Adipocyte (in vitro differentiated cells): ENCODE measurements around the gene NT5C3B.

Experiments
- DNase-seq: peaks from one replicate; pipeline ENCODE4 v3.0.0-alpha.2; 2015; ENCODE audit warnings: low read depth
- H3K27me3 ChIP-seq: replicated peaks from 2 replicates; pipeline ENCODE4 v1.7.0; 2013; ENCODE audit warnings: mild to moderate bottlenecking, low read length, moderate library complexity; ENCODE audit not compliant: control insufficient read depth, insufficient read depth
- H3K36me3 ChIP-seq: 2 replicates; pipeline ENCODE4 v1.7.0; 2013; ENCODE audit warnings: low read length, mild to moderate bottlenecking, moderate library complexity; ENCODE audit not compliant: control insufficient read depth, insufficient read depth, severe bottlenecking
- H3K4me1 ChIP-seq: 2 replicates; pipeline ENCODE4 v1.7.0; 2013; ENCODE audit warnings: mild to moderate bottlenecking, low read length, moderate library complexity; ENCODE audit not compliant: control insufficient read depth, insufficient read depth
- H3K4me3 ChIP-seq: 2 replicates; pipeline ENCODE4 v1.7.0; 2013; ENCODE audit warnings: mild to moderate bottlenecking, low read length, moderate library complexity
- H3K9ac ChIP-seq: 2 replicates; pipeline ENCODE4 v1.7.0; 2013; ENCODE audit warnings: mild to moderate bottlenecking, low read length, moderate library complexity
- H3K9me3 ChIP-seq: 2 replicates; pipeline ENCODE4 v1.7.0; 2013; ENCODE audit warnings: mild to moderate bottlenecking, low read length, moderate library complexity; ENCODE audit not compliant: control insufficient read depth

NT5C3B gene

DNA sequence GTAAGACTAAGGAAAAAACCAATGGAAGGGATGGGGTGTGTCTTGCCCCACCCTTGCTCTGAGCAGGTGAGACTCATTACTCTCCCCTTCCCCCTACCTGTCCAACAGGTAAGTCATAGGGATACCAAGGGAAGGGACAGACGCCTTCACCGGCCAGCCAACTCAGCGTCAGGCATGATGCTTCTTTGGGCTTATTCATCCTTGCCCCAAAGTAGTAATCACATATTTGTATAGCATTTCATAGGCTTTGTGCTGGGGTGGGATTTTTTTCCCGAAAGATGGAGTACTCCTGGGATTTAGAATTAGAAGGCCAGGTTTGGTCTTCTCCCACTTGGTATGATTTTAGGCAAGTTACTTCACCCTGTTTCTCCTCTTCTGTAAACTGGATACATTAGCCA, 49.0 kb downstream of the NT5C3B start:
- H3K9me3 ChIP-seq, result no peaks in the 10 kb centered on the region
- no peaks in the 10 kb centered on the region for H3K36me3 ChIP-seq
- H3K4me3 ChIP-seq, result no peak overlapping the region
- peaks cover 7% of the 10 kb centered on the region for H3K4me1 ChIP-seq
- no peak overlapping the region for H3K9ac ChIP-seq
- H3K27me3 ChIP-seq, result peaks cover 15% of the 10 kb centered on the region
- DNase-seq, result no peak

- DNase-seq, result peak; percentile 96
- Histone ChIP-seq H3K36me3 (no peaks in the 10 kb centered on the region), H3K27me3 (peaks cover 17% of the 10 kb centered on the region), H3K4me1 (peaks cover 7% of the 10 kb centered on the region), H3K4me3 (peak within 1 kb of the TSS; percentile 71), H3K9me3 (no peaks in the 10 kb centered on the region), H3K9ac (peak within 1 kb of the TSS; percentile 25)
Observed at GRCh38 chr17:41786227-41787020, 49.6 kb downstream of the NT5C3B start, which contains the start of gene JUP. Gene JUP, minus strand, starts transcription at chr17:41786711. Its CDS starts 14,857 bp downstream, at chr17:41771854.

DNA sequence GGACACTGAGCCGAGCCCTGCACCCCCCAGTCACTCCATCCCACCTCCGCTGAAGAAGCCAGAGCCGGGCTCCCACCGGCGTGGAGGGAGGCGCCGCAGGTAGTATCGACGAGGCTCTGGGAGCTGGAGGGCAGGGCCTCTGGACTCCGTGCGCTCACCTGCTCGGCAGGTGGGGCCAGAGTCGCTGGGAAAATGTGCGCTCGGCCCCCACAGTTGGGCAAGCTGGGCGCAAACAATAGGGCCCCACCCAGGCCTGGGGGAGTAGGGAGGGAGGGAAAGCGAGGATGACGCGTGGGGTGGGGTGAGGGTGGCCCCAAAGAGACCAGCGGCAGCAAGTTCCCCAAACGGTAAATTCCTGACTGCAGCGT, 50.2 kb downstream of the NT5C3B start:
- Histone ChIP-seq H3K9ac (peak overlapping the region; percentile 25), H3K36me3 (no peaks in the 10 kb centered on the region), H3K4me1 (peaks cover 7% of the 10 kb centered on the region), H3K27me3 (peaks cover 17% of the 10 kb centered on the region), H3K9me3 (no peaks in the 10 kb centered on the region), H3K4me3 (peak overlapping the region; percentile 71)
- DNase-seq, result no peak

DNA sequence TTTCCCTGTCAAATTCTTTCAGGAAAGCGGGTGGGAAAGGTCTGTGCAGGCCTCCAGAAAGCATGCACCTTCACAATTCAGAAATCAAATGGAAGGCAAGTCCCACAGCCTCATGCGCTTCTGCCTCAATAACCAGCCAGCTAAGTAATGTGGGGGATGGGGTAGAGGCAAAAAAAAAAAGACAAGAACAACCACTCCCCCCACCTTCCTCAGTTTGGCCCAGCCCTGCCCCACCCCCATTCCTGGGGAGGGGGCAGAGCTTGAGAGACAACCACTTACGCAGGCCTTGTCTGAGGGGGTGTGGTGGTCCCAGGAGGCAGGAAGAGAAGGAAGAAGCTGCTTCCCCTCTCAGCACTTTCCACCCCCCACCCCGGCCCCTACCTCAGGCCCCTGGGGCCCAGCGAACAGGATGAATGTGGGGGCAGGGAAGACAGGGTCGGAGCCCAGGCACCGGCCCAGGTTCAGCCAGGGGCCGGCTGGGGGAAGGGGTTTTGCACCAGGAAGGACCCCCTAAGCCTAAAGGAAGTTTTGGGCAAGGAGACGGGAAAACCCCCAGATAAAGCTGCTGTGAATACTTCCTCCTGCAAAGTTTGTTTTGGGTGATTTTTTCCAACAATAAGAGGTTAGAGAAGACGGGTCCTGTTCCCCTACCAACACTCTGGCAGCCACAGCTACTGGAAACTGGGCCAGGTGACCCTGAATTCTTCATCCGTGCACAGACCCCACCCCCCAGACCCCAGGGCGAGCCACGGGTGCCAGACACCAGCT, 50.8 kb downstream of the NT5C3B start:
- DNase-seq, result no peak
- Histone ChIP-seq H3K4me3 (no peak overlapping the region), H3K36me3 (no peaks in the 10 kb centered on the region), H3K4me1 (peaks cover 7% of the 10 kb centered on the region), H3K9ac (no peak overlapping the region), H3K27me3 (peaks cover 17% of the 10 kb centered on the region), H3K9me3 (no peaks in the 10 kb centered on the region)

GRCh38 chr17:41784207-41784744, 51.8 kb downstream of the NT5C3B start:
- Histone ChIP-seq H3K27me3 (peaks cover 17% of the 10 kb centered on the region), H3K9me3 (no peaks in the 10 kb centered on the region), H3K4me1 (peaks cover 7% of the 10 kb centered on the region), H3K4me3 (no peak overlapping the region), H3K9ac (no peak overlapping the region), H3K36me3 (no peaks in the 10 kb centered on the region)
- no peak for DNase-seq

DNA sequence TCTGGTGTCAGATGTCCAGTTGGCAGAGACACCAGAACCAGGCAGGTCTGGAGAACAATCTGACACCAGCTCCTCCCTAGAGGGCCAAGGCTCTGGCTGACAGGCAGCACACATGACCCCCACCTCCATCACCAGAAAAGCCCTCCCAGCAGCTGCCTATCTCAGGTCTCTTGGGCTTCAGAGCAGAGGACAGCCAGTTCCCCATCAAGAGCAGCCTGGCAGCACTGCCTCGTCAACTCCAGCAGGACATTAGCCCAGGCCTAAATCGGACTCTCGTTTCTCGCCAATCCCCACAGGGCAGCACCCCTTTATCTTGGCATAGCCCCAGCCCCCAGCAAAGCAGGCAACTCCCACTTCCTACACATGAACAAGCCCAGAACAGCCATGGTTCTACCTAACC, 53.9 kb downstream of the NT5C3B start:
- H3K4me1 ChIP-seq, result peaks cover 14% of the 10 kb centered on the region
- H3K9me3 ChIP-seq, result no peaks in the 10 kb centered on the region
- H3K4me3 ChIP-seq, result no peak overlapping the region
- no peak overlapping the region for H3K9ac ChIP-seq
- DNase-seq, result no peak
- no peaks in the 10 kb centered on the region for H3K36me3 ChIP-seq
- peaks cover 17% of the 10 kb centered on the region for H3K27me3 ChIP-seq

DNA sequence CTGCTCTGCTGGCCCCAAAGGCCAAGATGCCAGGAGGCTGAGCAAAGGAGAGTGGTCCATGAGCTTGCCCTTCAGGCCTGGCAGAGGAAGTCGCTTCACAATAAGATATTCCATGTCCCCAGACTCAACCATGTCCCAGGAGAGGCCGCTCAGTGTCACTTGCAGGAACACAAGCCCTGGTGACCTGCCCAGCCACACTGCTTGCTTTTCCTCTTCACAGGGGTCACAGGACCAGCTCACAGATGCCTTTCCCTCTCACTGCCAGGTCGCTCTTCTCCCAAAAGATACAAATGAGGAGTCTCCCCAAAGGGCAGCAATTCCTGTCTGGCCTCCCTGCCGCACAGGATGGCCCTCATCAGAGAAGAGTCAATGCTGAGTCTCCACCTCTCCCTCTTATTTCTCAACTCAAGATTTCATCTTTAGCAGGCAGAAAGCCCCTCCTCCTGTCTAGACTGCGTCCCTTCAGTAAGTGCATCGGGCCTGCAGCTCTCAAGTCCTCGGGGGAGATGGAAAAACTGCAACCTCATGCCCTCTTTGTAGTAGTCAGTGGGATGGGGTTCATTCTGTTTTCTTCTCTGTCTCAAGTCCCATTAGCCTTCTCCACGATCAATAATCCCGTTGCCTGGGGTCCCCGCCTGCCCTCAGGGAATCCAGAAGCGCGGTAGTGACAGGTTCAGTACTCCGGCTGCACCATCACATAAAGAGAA, 54.5 kb downstream of the NT5C3B start:
- H3K9ac ChIP-seq, result no peak overlapping the region
- H3K36me3 ChIP-seq, result no peaks in the 10 kb centered on the region
- H3K4me1 ChIP-seq, result peaks cover 16% of the 10 kb centered on the region
- H3K9me3 ChIP-seq, result no peaks in the 10 kb centered on the region
- no peak for DNase-seq
- no peak overlapping the region for H3K4me3 ChIP-seq
- H3K27me3 ChIP-seq, result peaks cover 17% of the 10 kb centered on the region

- no peak for DNase-seq
- Histone ChIP-seq H3K27me3 (peaks cover 5% of the 10 kb centered on the region), H3K9ac (no peak overlapping the region), H3K4me1 (peaks cover 9% of the 10 kb centered on the region), H3K9me3 (no peaks in the 10 kb centered on the region), H3K4me3 (no peak overlapping the region), H3K36me3 (no peaks in the 10 kb centered on the region)
Observed at GRCh38 chr17:41779954-41780353, 56.1 kb downstream of the NT5C3B start.

- Histone ChIP-seq H3K9ac (no peak overlapping the region), H3K36me3 (no peaks in the 10 kb centered on the region), H3K4me1 (peaks cover 9% of the 10 kb centered on the region), H3K4me3 (no peak overlapping the region), H3K27me3 (peaks cover 10% of the 10 kb centered on the region), H3K9me3 (no peaks in the 10 kb centered on the region)
- peak; percentile 80 for DNase-seq
Observed at GRCh38 chr17:41777574-41778188, 58.4 kb downstream of the NT5C3B start.

DNA sequence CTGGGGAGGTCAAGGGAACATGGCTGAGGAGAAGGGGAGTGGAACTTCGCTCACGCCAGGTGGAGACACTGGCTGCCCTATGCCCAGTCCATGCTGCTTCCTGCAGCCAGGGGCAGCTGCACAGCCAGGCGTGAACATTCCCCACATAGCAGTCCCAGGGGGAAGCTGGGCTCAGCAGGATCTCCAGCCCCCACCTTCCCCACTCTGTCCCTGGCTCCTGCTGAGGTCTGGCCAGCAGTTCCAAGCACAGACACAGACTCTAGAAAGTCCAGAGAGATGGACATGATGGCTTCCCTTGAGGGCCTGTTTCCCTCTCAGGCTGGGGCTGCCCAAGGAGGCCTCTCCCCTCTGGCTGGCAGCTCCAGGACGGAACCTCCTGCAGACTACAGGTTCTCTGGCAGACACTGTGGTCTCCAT, 58.9 kb downstream of the NT5C3B start:
- Histone ChIP-seq H3K27me3 (peaks cover 14% of the 10 kb centered on the region), H3K9ac (no peak overlapping the region), H3K4me3 (no peak overlapping the region), H3K9me3 (no peaks in the 10 kb centered on the region), H3K4me1 (peaks cover 9% of the 10 kb centered on the region), H3K36me3 (no peaks in the 10 kb centered on the region)
- no peak for DNase-seq
